K562 (cell line): Measurements from ENCODE around the gene WWOX. TPM values are rescaled to one million over a fixed set of nuclear protein-coding genes. Genes with fewer than 3 reads are reported as not detected.

ENCODE experiments used
- ATAC-seq: fragments of 200-7000 bp; cut with Tn5 transposase; 3 replicates; pipeline ENCODE4 v1.9.1; 2020; ENCODE audit warnings: moderate library complexity
- BruUV-seq: library from RNA; stranded (reverse); fragments of 400-500 nt; replicated peaks from 2 replicates; lab custom pipeline; 2021; lab: Mats Ljungman, UMichigan
- CTCF ChIA-PET: fragments of 300-600 bp; formaldehyde crosslinking; extraction: SDS; loops from one replicate; lab custom pipeline; 2021; ENCODE audit warnings: low intra/inter-chr PET ratio; lab: Yijun Ruan, JAX
- POLR2A ChIA-PET: fragments of 300-600, 350-650 bp; sonication (Branson Sonifier 250); formaldehyde crosslinking; extraction: SDS; loops from one replicate; lab custom pipeline; 2021; ENCODE audit warnings: antibody characterized with exemption, inconsistent platforms; lab: Yijun Ruan, JAX
- DNase-seq, 4 experiments: peaks; one replicate each; pipeline versions ENCODE4 v3.0.0 to v3.0.0-alpha.2; 2011 to 2018; ENCODE audit warnings: low spot score in 3 of 4, mixed read lengths in 3 of 4; ENCODE audit errors: extremely low read depth in 1 of 4
- FAIRE-seq: peaks from 2 replicates; lab custom pipeline; 2011; peaks lifted over from hg19 to GRCh38; lab: Jason Lieb, UNC
- H2AFZ ChIP-seq: 2 replicates; pipeline ENCODE4 v1.6.0; 2011; ENCODE audit warnings: low read depth, low read length, control low read depth, inconsistent platforms
- H3K27ac ChIP-seq: fragments of 200-600 bp; 3 replicates; pipeline ENCODE4 v1.8.0; 2011; ENCODE audit warnings: low read depth, mild to moderate bottlenecking, control low read depth, inconsistent platforms, low read length, moderate library complexity, mixed read lengths; ENCODE audit errors: extremely low read depth
- H3K27me3 ChIP-seq, 2 experiments: fragments of 300-600 bp in 1 of 2; 2 replicates in 1 of 2; 3 replicates in 1 of 2; pipeline versions ENCODE4 v1.6.0 to v1.8.0; 2011; ENCODE audit warnings: inconsistent platforms in 2 of 2, low read length in 2 of 2, mild to moderate bottlenecking in 1 of 2, mixed read lengths in 1 of 2, moderate library complexity in 1 of 2; ENCODE audit not compliant: control insufficient read depth in 2 of 2, insufficient read depth in 2 of 2
- H3K36me3 ChIP-seq: fragments of 300-600 bp; 3 replicates; pipeline ENCODE4 v1.8.0; 2011; ENCODE audit warnings: mild to moderate bottlenecking, low read length, inconsistent platforms; ENCODE audit not compliant: control insufficient read depth, insufficient read depth
- H3K4me1 ChIP-seq, 2 experiments: fragments of 200-600 bp in 1 of 2; replicated peaks in 1 of 2; 2 replicates in 1 of 2; 3 replicates in 1 of 2; pipeline versions ENCODE4 v1.5.1 to v1.8.0; 2011; ENCODE audit warnings: inconsistent platforms in 2 of 2, low read length in 2 of 2, mild to moderate bottlenecking in 1 of 2, mixed read lengths in 1 of 2, moderate library complexity in 1 of 2; ENCODE audit not compliant: control insufficient read depth in 2 of 2, insufficient read depth in 2 of 2
- H3K4me2 ChIP-seq: 2 replicates; pipeline ENCODE4 v1.6.1; 2011; ENCODE audit warnings: low read length, control low read depth, inconsistent platforms, mixed read lengths; ENCODE audit not compliant: insufficient read depth
- H3K4me3 ChIP-seq: fragments of 200-600 bp; sonication (generic), shearing (Covaris generic); 2 replicates; pipeline ENCODE4 v1.5.1; 2016; ENCODE audit warnings: control low read depth, inconsistent platforms
- H3K79me2 ChIP-seq: fragments of 200-600 bp; 3 replicates; pipeline ENCODE4 v1.8.0; 2011; ENCODE audit warnings: low read length, inconsistent platforms; ENCODE audit not compliant: control insufficient read depth, insufficient read depth
- H3K9ac ChIP-seq, 2 experiments: 2 replicates each; pipeline versions ENCODE4 v1.6.0 to v1.6.1; 2011; ENCODE audit warnings: low read depth in 2 of 2, low read length in 2 of 2, control low read depth in 1 of 2, inconsistent platforms in 1 of 2, mild to moderate bottlenecking in 1 of 2, mixed read lengths in 1 of 2; ENCODE audit not compliant: insufficient read depth in 1 of 2
- H3K9me1 ChIP-seq: one replicate; pipeline ENCODE4 v1.6.0; 2011; ENCODE audit warnings: inconsistent platforms, mild to moderate bottlenecking, low read length, moderate library complexity; ENCODE audit not compliant: control insufficient read depth, insufficient read depth
- H3K9me3 ChIP-seq: replicated peaks from 2 replicates; pipeline ENCODE4 v1.5.1; 2011; ENCODE audit warnings: low read depth, low read length, inconsistent platforms; ENCODE audit not compliant: control insufficient read depth, insufficient read depth
- H4K20me1 ChIP-seq: replicated peaks from 2 replicates; pipeline ENCODE4 v1.6.1; 2011; ENCODE audit warnings: low read length, inconsistent platforms, mixed read lengths; ENCODE audit not compliant: control insufficient read depth, insufficient read depth
- HSF4 ChIP-seq: fragments of 250-450 bp; sonication (Bioruptor Pico); IDR thresholded peaks from 2 replicates; pipeline ENCODE4 v2.1.2; 2022; ENCODE audit warnings: mild to moderate bottlenecking, moderate library complexity, borderline replicate concordance
- PHB2 ChIP-seq: fragments of 450-650 bp; IDR thresholded peaks from 2 replicates; pipeline ENCODE4 v1.6.1; 2017; ENCODE audit warnings: low read depth
- SOX6 ChIP-seq: fragments of 450-650 bp; IDR thresholded peaks from 2 replicates; pipeline ENCODE4 v1.6.1; 2014; ENCODE audit warnings: mild to moderate bottlenecking
- WGBS: fragments of 100-300 bp; shearing (Covaris generic); methylation state at CpG from one replicate; pipeline ENCODE4 v1.1.6; 2016; ENCODE audit warnings: low coverage, mixed read lengths; ENCODE audit not compliant: insufficient coverage; ENCODE audit errors: missing lambda C conversion rate; 5-methylcytosine and 5-hydroxymethylcytosine counted together
- in situ Hi-C: fragments of 300-500 bp; cut with MboI; formaldehyde crosslinking; loops from 4 replicates; pipeline ENCODE4 v1.15.0; 2018; ENCODE audit warnings: inconsistent platforms, mixed read lengths
- intact Hi-C: fragments of 100-400 bp; cut with micrococcal nuclease; formaldehyde crosslinking; loops from 2 replicates; pipeline ENCODE4 v1.14.2; 2022
- polyA plus RNA-seq, 8 experiments: library from polyadenylated mRNA; depleted of rRNA in 4 of 8; stranded (reverse) in 5 of 8; unstranded in 3 of 8; fragments of >200 nt; fragmentation: Nextera tagmentation in 2 of 8; fragmentation: Illumina TruSeq in 1 of 8; extraction: Ambion mirVana in 2 of 8; extraction: Trizol in 1 of 8; gene quantifications; 2 replicates each; pipeline versions ENCODE4 v1.2.1 to v1.2.3, GENCODE V29; 2011 to 2014; ENCODE audit warnings: inconsistent platforms in 1 of 8, missing spikeins in 1 of 8
- total RNA-seq, 7 experiments: library from RNA; depleted of rRNA in 6 of 7; stranded (reverse); fragments of >200 nt in 6 of 7; fragmentation: Illumina TruSeq in 2 of 7; extraction: Trizol in 2 of 7; gene quantifications; 2 replicates each; pipeline versions ENCODE4 v1.2.1 to v1.2.3, GENCODE V29; 2011 to 2021; ENCODE audit warnings: low replicate concordance in 1 of 7
- TF ChIP-seq, protein P1 (sequence below): fragments of 450-650 bp; formaldehyde crosslinking; IDR thresholded peaks from 2 replicates; pipeline ENCODE4 v1.4.0; 2020; ENCODE audit warnings: mild to moderate bottlenecking, mixed read lengths

The WWOX gene
- total and polyA plus RNA-seq, 9 of the 15 experiments (the other 6 are each of a cell fraction or from before 2014, with no cell fraction given), result 1.6 to 22.7 (median 8.1) TPM

GRCh38 chr16:78915811-78916345 is 816.4 kb downstream of the WWOX start:
- H3K4me2 ChIP-seq, result no peak overlapping the region
- H2AFZ ChIP-seq, result no peak overlapping the region
- no peak for DNase-seq
- TF ChIP-seq SOX6, result 0 out of 2 replicates have a peak, but pooled peaks have one; percentile 17
- no peak for TF ChIP-seq PHB2
- no peaks in the 10 kb centered on the region for H3K79me2 ChIP-seq
- no peaks in the 10 kb centered on the region for H3K9me3 ChIP-seq
- ChIA-PET POLR2A (interaction anchor here (0.7 kb wide), 1 partner anchor 348 kb away, joined by 3 read pairs; no protein-coding TSS in a partner anchor), CTCF (no interaction called here)
- peaks cover 0 to 4% of the 10 kb centered on the region in 2 experiments; a peak in 2 of 5 replicates for H3K4me1 ChIP-seq
- BruUV-seq, result no TSS peak
- intact Hi-C loops (no loop called here), in situ Hi-C loops (no loop called here)
- H3K27me3 ChIP-seq, result no peaks in the 10 kb centered on the region
- H3K9me1 ChIP-seq, result no peaks in the 10 kb centered on the region
- no peak for FAIRE-seq
- no peak overlapping the region for H3K4me3 ChIP-seq
- no peak overlapping the region for H3K9ac ChIP-seq
- 4% methylated on average over 9 of the region's 9 CpGs for WGBS
- H3K36me3 ChIP-seq, result no peaks in the 10 kb centered on the region
- H4K20me1 ChIP-seq, result no peaks in the 10 kb centered on the region
- no peak overlapping the region for H3K27ac ChIP-seq
- no peak for ATAC-seq

GRCh38 chr16:78916928-78917545 is 817.6 kb downstream of the WWOX start:
- BruUV-seq, result no TSS peak
- TF ChIP-seq, protein P1, sequence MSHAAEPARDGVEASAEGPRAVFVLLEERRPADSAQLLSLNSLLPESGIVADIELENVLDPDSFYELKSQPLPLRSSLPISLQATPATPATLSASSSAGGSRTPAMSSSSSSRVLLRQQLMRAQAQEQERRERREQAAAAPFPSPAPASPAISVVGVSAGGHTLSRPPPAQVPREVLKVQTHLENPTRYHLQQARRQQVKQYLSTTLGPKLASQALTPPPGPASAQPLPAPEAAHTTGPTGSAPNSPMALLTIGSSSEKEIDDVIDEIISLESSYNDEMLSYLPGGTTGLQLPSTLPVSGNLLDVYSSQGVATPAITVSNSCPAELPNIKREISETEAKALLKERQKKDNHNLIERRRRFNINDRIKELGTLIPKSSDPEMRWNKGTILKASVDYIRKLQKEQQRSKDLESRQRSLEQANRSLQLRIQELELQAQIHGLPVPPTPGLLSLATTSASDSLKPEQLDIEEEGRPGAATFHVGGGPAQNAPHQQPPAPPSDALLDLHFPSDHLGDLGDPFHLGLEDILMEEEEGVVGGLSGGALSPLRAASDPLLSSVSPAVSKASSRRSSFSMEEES, result peak; percentile 74
- no peak for TF ChIP-seq HSF4 (CRISPR knock-in tag)
- Histone ChIP-seq H4K20me1 (no peaks in the 10 kb centered on the region), H3K4me1 (peaks cover 0 to 4% of the 10 kb centered on the region in 2 experiments; a peak in 2 of 5 replicates), H3K4me3 (no peak overlapping the region), H3K9ac (no peak overlapping the region), H3K27me3 (no peaks in the 10 kb centered on the region), H2AFZ (no peak overlapping the region), H3K4me2 (no peak overlapping the region), H3K9me1 (no peaks in the 10 kb centered on the region), H3K79me2 (no peaks in the 10 kb centered on the region), H3K9me3 (no peaks in the 10 kb centered on the region), H3K36me3 (no peaks in the 10 kb centered on the region), H3K27ac (no peak overlapping the region)
- CTCF ChIA-PET, result no interaction called here
- DNase-seq (no peak), FAIRE-seq (no peak), ATAC-seq (no peak)
- in situ Hi-C loops, result no loop called here
- under 1% methylated on average over 7 of the region's 7 CpGs for WGBS
- intact Hi-C loops, result no loop called here
- POLR2A ChIA-PET, result interaction anchor here (0.5 to 0.9 kb wide), 2 partner anchors 851 to 988 kb away, joined by 3 read pairs; no protein-coding TSS in a partner anchor
